Testis (tissue), 3 donors: Measurements from ENCODE around the gene CST9. TPM values are rescaled to one million over a fixed set of nuclear protein-coding genes. Genes with fewer than 3 reads are reported as not detected.
"Not testable (repeated sequence)": the region's sequence is repeated elsewhere in the genome, so short reads cannot be mapped to it uniquely, and the experiment has no call there.

Source experiments
- DNase-seq: peaks from one replicate; pipeline ENCODE4 v3.0.0-alpha.2; 2019
- H3K27ac ChIP-seq, 2 donors: fragments of 200-600 bp; sonication (generic); one replicate each; pipeline ENCODE4 v1.5.1; 2019
- H3K27me3 ChIP-seq: fragments of 200-600 bp; sonication (generic); one replicate; pipeline ENCODE4 v1.5.1; 2019
- H3K36me3 ChIP-seq: fragments of 200-600 bp; sonication (generic); one replicate; pipeline ENCODE4 v1.5.1; 2017; ENCODE audit warnings: low read depth; ENCODE audit errors: missing control alignments
- H3K4me1 ChIP-seq: fragments of 200-600 bp; sonication (generic); one replicate; pipeline ENCODE4 v1.5.1; 2019
- H3K4me3 ChIP-seq, 2 donors: fragments of 200-600 bp; sonication (generic); one replicate each; pipeline ENCODE4 v1.5.1; 2017 to 2019
- H3K9me3 ChIP-seq: fragments of 200-600 bp; sonication (generic); one replicate; pipeline ENCODE4 v1.5.1; 2017
- POLR2A ChIP-seq: fragments of 450-650 bp; IDR thresholded peaks from one replicate; pipeline ENCODE4 v1.6.1; 2017; ENCODE audit warnings: antibody characterized with exemption, mild to moderate bottlenecking, moderate library complexity
- WGBS, 2 donors: methylation state at CpG; one replicate each; pipeline ENCODE4 v1.1.5; 2018; 5-methylcytosine and 5-hydroxymethylcytosine counted together
- intact Hi-C: fragments of 100-400 bp; cut with DNase I; formaldehyde crosslinking; loops from one replicate; pipeline ENCODE4 v1.15.1; 2023; ENCODE audit warnings: low total_unique reads
- polyA plus RNA-seq: library from polyadenylated mRNA; stranded (reverse); fragments of 350-450 nt; fragmentation: Illumina TruSeq; extraction: RNeasy Lipid Tissue Mini Kit (QIAGEN cat#74804); gene quantifications from one replicate; pipeline ENCODE4 v1.2.3, GENCODE V29; 2014; ENCODE audit warnings: low read depth, low replicate concordance; ENCODE audit not compliant: insufficient read depth
- total RNA-seq, 2 donors: library from RNA; depleted of rRNA; stranded (reverse); fragments of >200 nt; gene quantifications; one replicate each; pipeline ENCODE4 v1.2.3, GENCODE V29; 2016
- TF ChIP-seq, protein P1 (sequence below), 3 experiments: fragments of 450-650 bp in 2 of 3; fragments of 200-600 bp in 1 of 3; sonication (generic) in 1 of 3; IDR thresholded peaks; one replicate each; pipeline ENCODE4 v1.5.1; 2016 to 2019; ENCODE audit warnings: antibody characterized with exemption in 3 of 3, mild to moderate bottlenecking in 2 of 3, moderate library complexity in 1 of 3

The CST9 gene
- total and polyA plus RNA-seq, 3 donors from 2014 or later, result 0.19 TPM; not detected in 2

DNA sequence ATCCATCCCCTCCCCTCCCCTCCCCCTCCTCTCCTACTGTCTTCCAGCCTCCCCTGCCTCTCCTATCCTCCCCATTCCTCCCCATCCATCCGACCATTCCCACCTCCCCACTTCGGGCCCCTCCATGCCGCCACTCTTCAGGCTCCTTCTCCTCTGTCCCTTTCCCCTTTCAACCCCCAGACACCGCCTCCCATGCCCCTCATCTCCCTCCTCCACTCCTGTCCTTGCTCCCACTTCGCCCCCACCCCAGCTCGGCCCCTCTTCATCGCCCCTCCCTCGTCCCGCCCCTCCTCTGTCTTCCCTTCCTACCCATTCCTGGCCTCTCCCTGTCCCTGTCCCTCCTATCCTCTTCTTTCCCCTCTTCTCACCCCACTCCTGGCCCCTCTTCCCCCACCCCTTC, 32.6 kb upstream of the CST9 start:
- intact Hi-C loops, result no loop called here
- H3K27ac ChIP-seq, result no peak overlapping the region
- peaks cover 40% of the 10 kb centered on the region for H3K4me1 ChIP-seq
- H3K36me3 ChIP-seq, result no peaks in the 10 kb centered on the region
- H3K9me3 ChIP-seq, result no peaks in the 10 kb centered on the region
- TF ChIP-seq, protein P1, sequence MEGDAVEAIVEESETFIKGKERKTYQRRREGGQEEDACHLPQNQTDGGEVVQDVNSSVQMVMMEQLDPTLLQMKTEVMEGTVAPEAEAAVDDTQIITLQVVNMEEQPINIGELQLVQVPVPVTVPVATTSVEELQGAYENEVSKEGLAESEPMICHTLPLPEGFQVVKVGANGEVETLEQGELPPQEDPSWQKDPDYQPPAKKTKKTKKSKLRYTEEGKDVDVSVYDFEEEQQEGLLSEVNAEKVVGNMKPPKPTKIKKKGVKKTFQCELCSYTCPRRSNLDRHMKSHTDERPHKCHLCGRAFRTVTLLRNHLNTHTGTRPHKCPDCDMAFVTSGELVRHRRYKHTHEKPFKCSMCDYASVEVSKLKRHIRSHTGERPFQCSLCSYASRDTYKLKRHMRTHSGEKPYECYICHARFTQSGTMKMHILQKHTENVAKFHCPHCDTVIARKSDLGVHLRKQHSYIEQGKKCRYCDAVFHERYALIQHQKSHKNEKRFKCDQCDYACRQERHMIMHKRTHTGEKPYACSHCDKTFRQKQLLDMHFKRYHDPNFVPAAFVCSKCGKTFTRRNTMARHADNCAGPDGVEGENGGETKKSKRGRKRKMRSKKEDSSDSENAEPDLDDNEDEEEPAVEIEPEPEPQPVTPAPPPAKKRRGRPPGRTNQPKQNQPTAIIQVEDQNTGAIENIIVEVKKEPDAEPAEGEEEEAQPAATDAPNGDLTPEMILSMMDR (IDR thresholded peaks at IDR 0.05), result no peak
- no peak for TF ChIP-seq POLR2A
- WGBS, 2 donors, result 39 to 49% methylated on average over 9 of the region's 9 CpGs
- no peak overlapping the region for H3K4me3 ChIP-seq
- no peaks in the 10 kb centered on the region for H3K27me3 ChIP-seq
- no peak for DNase-seq

DNA sequence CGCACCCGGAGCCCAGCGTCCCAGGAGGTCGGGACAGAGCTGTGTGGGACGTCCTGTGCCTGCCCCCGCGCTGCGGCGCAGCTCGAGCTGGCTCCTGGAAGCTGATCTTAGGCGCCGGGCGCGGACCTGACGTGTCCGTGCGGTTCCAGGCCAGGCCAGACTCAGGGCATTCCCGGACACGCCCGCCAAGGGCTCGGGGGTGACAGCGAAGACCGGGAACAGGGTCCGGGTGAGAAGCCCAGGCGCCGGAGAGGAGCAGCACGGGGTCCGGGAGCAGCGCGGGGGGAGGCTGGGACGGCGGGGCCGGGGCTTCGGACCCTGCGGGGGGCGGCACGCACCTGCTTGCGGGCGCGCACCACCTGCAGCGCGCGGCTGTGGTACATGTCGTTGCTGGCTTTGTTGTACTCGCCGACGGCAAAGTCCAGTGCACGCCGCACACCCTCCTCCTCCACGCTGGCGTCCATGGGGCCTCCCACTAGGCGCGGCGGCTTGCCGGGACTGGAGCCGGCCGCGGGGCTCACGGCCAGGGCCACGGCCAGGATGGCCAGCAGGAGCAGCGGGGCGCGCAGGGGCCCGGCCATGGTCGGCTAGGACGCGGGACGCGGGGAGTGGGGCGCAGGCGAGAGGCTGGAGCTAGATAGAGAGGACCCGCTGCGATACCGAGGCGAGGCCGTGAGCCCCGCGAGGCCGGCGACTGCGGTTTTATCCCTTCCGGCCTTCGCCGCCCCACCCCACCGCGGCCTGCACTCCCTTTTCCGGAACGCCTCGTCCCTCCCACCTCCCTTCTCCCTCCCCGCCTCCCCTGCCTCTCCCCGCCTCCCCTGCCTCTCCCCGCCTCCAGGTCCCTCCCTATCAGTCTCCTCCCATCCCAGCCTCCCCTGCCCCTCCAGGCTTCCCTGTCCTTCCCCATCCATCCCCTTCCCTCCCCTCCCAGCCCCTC, 31.8 kb upstream of the CST9 start, which contains the start of gene CST3:
TSS of gene CST3 (minus strand) at position 674 of the 940 bp plus-strand sequence. CDS start at position 581, 93 bp downstream.
- peak; percentile 44 for TF ChIP-seq POLR2A
- TF ChIP-seq, protein P1 (IDR thresholded peaks at IDR 0.05), result no peak
- Histone ChIP-seq H3K9me3 (no peaks in the 10 kb centered on the region), H3K36me3 (no peaks in the 10 kb centered on the region), H3K27ac (peak within 1 kb of the TSS; percentile 76 to 94), H3K4me1 (peaks cover 38% of the 10 kb centered on the region), H3K27me3 (no peaks in the 10 kb centered on the region), H3K4me3 (peak within 1 kb of the TSS; percentile 89 to 94)
- WGBS, 2 donors, result 0 to 1% methylated on average over 38 to 75 of the region's 92 CpGs
- peak; percentile 94 for DNase-seq
- intact Hi-C loops, result no loop called here

DNA sequence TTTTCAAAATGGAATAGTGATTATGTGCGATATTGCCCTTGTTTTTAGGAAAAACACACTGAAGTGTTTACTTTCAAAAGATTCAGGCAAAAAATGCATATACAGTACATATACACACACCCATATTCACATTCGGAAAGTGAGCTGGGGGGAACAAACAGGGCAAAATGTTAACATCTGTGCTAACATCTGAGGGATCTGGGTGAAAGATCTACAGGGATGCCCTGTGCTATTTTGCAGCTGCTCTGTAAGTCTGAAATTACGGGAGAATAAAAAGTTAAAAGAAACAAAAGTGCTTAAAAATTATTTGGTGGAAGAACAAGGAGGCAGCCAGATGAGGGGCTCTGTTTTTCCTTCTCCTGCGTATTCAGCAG, 31.2 kb upstream of the CST9 start:
- 8 to 9% methylated on average over 4 of the region's 4 CpGs for WGBS, 2 donors
- intact Hi-C loops, result no loop called here
- Histone ChIP-seq H3K9me3 (no peaks in the 10 kb centered on the region), H3K27ac (peak overlapping the region; percentile 76 to 94), H3K36me3 (no peaks in the 10 kb centered on the region), H3K4me3 (peak overlapping the region; percentile 89 to 94), H3K4me1 (peaks cover 32% of the 10 kb centered on the region), H3K27me3 (no peaks in the 10 kb centered on the region)
- no peak for DNase-seq
- no peak for TF ChIP-seq POLR2A
- TF ChIP-seq, protein P1 (IDR thresholded peaks at IDR 0.05), result no peak

GRCh38 chr20:23636182-23636907, 30.6 kb upstream of the CST9 start:
- no peaks in the 10 kb centered on the region for H3K27me3 ChIP-seq

DNA sequence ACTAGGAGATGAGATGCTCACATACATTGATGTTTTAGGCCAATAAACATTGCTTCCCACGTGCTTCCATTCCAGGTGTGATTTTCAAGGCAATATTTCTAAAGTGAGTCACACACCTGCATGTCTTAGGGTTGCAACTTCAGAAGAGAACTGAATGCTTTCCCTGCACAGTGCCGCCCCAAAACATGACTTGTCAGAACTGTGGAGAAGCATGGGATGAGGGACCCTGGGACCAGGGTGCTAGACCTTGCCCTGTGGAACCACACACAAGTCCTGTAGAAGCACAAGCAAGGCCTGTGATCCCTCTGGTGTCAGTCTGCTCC, 30.0 kb upstream of the CST9 start:
- WGBS, 2 donors, result 72 to 79% methylated on average over 2 of the region's 2 CpGs
- peaks cover 22% of the 10 kb centered on the region for H3K4me1 ChIP-seq
- H3K4me3 ChIP-seq, H3K27ac ChIP-seq, DNase-seq, H3K9me3 ChIP-seq, H3K27me3 ChIP-seq, intact Hi-C loops, H3K36me3 ChIP-seq: not testable (repeated sequence)

More at GRCh38 chr20:23636182-23636907, 30.6 kb upstream of the CST9 start:
- no peak for TF ChIP-seq POLR2A
- TF ChIP-seq, protein P1 (IDR thresholded peaks at IDR 0.05), result no peak
- intact Hi-C loops, result no loop called here
- Histone ChIP-seq H3K9me3 (no peaks in the 10 kb centered on the region), H3K27ac (peak overlapping the region; percentile 76 to 94), H3K4me1 (peaks cover 26% of the 10 kb centered on the region), H3K36me3 (no peaks in the 10 kb centered on the region), H3K4me3 (peak overlapping the region; percentile 89 to 94)
- no peak for DNase-seq
- WGBS, 2 donors, result 48 to 51% methylated on average over 12 to 19 of the region's 19 CpGs
